ENCODE results near the gene TNS3.
A peak's percentile ranks its signal among the peaks of the same experiment; 100 is the strongest.

TNS3 gene

DNA sequence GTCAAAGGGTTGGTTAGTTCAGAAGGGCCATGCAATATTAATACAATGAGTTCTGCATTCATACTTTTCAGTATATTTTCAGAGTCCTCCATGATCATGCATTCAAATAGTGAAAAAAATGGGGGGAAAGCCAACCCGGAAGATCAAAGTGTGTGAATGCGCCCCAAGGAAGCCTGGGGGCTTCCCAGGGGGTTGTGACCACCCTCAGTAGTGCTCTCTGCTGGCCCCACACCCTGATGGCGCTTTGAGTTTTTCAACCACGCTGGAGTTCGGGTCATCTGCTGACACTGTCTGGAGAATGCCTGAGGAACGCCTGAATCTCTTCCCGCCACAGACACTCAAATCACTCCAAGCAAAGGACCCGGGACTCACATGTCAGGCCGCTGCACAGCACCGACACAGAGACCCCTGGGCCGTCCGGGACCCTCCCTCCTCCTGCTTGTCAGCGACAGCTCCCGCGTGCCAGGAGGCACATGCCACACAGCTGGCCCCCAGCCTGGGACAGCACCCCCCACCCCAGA lies 1.0 kb downstream of the TNS3 start:
- DNase-seq: no peak

DNA sequence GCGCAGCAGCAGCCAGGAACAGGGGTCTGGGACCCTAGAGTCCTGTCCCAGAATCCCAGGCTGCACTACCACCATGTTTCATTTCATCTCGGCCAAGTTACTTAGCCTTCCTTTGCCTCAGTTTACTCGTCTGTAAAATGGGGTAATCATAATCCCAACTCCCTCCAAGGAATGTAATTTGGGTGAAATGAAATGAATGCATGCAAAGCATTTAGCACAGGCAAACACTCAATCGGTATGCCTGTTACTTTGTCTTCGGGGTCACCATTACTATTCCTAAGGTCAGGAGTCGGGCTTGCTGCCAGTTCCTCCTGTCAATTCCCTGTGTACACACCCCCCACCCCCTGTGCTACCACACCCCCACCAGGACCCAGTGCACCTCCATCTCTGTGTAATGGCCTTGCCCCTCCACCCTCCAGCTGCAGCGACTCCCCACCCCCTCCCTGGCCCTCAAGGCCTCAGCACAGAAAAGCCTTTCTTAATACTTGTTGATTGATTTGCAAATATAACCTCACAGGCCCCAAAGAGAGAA lies 1.7 kb downstream of the TNS3 start:
- DNase-seq: no peak

- no peak for DNase-seq
These were observed 2.5 kb downstream of the TNS3 start for GRCh38 chr7:47579458-47579857.

DNA sequence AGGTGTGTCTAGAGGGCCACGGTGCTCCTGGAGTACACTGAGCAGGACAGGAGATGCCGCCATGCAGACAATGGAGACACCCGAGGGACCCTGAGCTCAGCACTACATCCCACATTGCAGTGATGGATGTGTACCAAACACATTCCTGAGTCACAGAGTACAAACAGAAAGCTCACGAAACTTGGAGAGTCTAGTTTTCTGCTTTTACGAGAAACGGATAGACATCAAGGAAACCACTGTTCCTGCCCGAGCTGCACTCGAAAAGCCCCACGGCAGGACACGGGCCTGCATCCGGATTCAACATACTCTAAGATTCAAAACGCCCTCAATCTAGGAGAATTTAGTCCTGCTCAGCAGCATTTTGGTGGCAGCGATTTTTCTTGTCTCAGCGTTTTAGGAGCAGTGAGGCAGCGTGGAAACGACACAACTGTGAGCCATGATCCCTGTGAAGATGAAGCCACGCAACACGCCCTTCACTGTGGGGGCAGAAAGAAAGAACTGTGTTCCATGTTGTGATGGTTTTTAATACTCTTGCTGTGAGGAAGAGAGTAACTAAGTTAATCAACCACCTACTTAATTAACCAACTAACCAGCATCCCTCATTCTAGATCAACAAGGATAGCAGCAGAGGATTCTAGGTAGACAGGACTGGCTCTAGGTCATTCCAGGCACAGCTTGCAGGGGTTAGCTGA lies 3.2 kb downstream of the TNS3 start:
- DNase-seq: no peak

- DNase-seq: no peak
These were observed 4.5 kb downstream of the TNS3 start for GRCh38 chr7:47577321-47577919.

DNA sequence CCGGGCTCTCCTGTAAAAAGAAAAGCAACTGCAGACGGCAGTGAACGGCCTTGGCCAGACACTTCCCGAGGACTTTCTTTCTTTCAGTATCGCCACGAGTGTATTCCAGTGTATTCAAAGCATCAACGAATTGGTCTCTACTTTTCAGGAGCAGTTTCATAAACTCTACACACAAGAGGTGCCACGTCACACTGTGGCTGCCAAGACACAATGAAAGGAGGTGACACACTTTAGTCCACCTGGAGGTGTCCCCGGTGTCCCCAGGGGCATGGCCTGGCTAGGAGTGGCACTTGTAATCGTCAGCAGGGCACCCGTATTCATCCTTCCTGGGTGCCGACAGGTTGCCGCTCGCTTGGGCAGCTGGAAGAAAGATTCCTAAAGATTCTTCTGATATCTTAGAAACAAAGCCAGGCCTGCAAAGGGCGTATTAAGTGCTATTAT lies 5.0 kb downstream of the TNS3 start:
- DNase-seq: no peak

DNA sequence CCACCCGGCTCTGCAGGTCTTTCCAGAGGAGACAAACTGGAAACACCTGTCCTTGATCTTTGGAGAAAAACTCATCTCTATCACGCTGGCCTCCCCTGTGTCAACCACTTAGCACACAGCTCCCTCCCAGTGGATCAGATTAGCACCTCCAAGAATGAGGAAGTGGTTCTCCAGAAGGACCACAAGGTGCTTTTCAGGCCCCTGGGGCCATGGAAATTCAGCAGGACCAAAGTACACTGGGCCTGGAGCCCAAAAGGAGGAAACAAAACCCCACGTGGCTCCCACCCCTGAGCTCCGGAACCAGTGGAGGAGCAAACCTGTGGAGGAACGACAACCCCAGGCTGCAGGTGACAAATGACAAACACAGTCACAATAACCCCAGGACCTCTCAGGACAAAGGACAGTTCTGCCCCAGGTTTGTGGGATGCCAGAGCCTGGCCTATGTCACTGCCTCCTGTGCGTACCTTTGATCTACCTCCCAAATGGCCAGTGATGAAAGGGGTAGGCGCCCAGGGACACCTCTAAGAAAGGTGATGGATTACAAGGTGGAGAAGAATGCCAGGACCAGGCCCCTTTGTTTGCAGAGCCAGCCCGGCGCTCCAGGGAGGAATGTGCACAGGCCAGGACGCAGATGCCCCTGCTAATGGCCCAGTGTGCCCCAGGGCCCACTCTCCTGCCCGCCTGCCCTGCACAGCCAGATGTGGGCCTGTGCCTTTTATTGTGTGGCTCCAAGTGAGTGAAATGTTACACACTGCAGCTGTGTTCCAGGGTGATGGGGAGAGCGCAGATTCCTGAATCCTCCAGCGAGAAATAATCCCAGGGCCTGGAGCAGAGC lies 5.7 kb downstream of the TNS3 start:
- DNase-seq: peak; percentile 60

DNA sequence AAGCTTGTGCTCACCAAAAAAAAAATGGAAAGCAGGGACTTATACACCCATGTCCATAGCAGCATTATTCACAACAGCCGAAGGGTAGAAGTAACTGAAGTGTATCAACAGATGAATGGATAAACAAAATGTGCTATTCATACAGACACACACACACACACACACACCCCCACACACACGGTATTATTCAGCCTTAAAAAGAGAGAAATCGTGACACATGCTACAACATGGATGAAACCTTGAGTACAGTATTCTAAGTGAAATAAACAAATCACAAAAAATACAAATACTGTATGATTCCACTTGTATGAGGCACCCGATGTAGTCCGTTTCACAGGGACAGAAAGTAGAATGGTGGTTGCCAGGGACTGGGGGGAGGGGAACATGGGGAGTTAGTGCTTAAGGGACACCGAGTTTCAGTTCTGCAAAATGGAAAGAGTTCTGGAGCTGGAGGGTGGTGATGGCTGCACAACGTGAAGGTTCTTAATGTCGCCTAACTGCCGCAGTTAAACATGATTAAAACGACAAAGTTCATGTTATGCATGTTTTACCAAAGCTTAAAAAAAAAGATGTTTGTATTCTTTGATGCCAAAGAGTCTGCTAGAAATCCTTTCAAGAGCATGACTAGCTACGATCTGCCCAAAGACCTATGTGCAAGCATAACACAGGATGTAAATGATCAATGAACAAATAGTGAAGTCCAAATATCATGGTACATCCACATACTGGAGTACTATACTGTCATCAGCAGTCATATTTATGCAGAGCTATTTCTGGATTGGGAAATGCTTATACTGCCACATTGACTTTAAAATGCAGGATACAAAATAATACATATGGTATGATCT lies 7.2 kb downstream of the TNS3 start:
- DNase-seq: no peak

DNA sequence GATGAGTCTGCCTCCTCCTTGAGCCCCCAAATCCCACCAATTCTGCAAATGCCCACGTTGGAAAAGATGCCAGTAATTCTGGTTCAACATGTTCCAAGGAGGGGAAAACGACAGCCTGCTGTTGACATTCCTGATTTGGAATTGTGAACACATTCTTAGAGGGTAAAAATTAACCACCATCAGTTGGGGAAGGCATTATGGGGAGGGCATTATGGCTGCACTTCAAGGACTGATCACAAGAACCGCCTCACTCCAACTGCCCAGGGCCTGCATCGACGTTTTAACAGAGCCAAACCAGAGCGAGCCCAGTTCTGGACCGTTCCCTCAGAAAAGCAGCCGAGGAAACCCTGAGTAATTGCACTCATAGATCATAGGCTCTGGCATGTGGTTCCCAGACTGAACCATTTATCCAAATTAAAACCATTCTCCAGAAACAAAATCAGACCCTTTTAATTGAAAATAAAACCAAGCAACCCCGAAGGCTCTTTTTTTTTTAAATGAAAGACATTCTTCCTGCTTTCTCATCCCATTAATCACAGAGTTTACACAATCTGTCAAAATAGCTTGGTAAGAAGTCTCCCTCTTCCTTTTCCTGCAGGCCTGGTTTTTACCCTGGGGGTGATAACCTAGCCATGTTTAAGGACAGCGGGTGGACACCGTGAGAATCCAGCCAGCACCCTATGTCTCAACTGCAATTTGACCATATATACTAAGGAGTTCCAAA lies 8.0 kb downstream of the TNS3 start:
- DNase-seq: no peak

GRCh38 chr7:47572939-47573757 lies 8.8 kb downstream of the TNS3 start:
- DNase-seq: no peak

DNA sequence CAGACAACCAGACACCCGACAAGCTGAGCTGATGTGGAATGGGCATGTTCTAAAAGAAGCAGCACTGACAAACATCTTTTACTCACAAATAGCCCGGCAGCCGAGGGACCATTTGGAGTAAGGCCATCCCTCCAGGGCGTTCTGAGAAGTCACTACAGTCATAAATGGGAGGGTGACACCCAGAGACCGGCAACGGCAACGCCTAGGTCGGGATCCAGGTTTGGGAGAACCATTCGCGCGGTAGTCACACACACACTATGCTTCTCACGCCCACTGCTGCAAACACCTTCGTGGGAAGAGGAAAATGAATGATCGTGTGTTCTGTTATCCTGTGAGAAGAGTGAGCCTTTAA lies 9.8 kb downstream of the TNS3 start:
- no peak for DNase-seq

DNA sequence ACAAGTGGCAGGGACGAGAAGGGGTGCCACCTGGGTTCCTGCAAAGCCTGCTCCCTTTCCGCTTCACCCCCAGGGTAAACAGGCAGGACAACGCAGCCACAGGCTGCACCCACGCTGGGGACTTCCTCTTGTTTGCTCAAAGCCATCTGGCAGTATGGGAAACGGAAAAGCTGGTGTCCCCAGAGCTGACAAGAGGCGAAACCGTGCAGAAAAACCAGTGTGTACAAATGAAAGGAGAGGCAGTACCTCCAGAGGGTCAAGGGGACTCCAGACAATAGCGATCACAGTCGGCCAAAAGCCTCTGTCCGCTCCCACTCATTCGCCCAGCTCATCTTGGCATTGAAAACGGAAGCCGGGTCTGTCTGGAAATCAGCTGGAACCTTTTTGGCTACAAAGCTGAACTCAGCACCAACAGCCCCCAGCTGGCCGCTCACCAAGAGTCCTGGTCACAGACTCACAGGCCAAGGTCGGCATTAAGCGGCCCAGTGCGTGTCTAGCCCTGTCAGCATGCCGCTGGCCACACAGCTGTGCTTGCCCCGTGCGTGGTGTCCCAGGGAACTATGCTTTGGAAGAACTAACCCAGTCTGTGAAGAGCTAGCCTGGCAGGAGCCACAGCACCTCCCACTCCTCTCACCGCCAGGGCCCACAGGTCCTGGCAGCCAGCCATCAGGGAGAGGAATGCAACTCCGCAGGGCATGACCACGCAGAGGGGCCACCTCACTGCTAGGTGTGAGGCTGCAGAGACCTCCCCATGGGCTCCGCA lies 10.4 kb downstream of the TNS3 start:
- no peak for DNase-seq

GRCh38 chr7:47570649-47571050 lies 11.3 kb downstream of the TNS3 start:
- DNase-seq: no peak

DNA sequence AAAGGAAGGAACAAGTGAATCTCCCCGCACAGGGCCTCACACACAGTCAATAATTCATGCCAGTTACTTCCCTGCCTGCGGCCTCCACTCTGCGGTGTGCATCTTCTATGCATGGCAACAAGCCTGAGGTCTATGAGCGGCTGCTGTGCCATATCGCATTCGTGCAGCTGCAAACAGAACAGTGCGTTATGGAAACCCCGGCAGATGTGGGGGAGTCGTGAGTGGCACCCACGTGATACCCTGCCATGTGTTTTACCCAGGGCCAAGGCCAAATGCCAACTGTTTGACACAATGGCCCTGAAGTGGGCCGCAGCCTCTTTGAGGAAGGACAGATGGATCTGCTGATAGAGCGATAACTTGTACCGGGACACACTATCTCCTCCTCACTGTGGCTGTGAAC lies 13.4 kb downstream of the TNS3 start:
- peak; percentile 89 for DNase-seq

DNA sequence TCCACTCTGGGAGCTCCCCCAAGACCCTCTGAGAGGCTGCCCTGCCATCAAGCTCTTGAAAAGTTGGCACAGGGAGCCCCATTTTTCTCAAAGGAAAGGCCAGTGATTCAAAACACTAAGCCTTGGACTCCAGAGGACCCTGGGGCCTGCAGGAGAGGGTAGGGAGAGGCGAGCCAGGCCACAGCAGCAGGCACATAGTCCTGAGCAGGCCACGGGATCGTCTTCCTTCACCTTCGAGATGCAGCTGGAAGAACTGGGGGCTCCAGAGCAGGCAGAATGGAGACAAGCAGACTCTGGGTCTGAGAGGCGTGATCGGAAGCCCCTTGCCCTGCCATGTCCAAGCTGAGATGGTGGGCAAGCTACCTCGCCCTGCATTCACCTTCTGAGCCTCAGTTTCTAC lies 13.9 kb downstream of the TNS3 start:
- DNase-seq: no peak

GRCh38 chr7:47565640-47566250 lies 16.2 kb downstream of the TNS3 start:
- DNase-seq: no peak

- no peak for DNase-seq
These were observed 18.4 kb downstream of the TNS3 start for GRCh38 chr7:47563521-47563920.

DNA sequence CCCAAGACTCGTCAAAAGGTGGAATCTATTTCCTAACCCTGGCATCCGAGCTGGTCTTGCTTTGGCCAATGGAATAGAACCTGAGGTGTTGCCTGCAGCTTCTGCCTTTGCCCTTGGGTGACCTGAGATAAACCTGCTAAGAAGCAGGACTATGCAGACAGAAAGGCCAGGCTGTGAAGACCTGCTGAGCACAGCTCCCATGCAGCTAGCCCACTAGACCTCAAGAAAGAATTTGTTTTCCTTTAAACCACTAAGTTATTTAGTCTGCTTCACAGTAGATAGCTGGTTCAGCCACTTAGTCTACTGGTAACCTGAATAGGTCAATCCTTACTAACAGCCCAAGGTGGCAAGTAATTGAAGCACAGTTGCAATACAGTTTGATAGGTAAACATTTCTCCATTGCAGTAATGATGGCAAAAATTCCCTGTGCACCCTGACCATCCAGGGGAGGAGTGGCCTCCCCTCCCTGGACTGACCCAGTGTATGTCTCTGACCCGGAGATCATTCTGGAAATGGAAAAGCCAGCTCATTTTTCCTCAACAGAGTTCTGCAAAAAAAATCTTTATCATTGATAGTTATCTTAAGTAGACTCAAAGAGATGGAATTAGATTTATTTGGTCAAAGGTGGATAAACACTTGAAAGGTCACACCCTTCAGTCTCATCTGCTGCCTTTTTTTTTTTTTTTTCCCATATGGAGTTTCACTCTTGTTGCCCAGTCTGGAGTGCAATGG lies 20.0 kb downstream of the TNS3 start:
- no peak for DNase-seq

All from OCI-M1 (cell line).